ENCODE results near the gene BCL2.

BCL2 gene

GRCh38 chr18:63102941-63103744 is 216.4 kb downstream of the BCL2 start:
- no peak for DNase-seq

DNA sequence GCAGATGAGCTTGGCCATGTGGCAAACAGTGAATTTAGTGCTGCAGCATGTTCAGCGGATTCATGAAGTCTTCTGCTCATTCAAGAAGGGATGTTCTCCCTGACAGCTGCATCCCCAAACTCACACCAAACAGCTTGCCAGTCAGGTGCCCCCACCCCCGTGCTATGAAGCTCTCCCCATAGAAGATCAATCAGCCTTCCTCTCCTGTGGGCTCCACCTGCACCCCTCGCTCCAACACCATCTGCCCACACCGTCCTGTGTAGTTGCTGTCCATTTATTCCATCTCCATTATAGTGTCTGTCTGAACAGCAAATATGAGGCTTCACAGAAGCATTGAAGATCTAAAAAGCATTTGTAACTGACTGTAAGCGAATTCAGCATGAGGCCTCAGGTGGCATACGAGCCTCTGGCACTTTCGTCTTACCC is 218.9 kb downstream of the BCL2 start:
- no peak for DNase-seq

DNA sequence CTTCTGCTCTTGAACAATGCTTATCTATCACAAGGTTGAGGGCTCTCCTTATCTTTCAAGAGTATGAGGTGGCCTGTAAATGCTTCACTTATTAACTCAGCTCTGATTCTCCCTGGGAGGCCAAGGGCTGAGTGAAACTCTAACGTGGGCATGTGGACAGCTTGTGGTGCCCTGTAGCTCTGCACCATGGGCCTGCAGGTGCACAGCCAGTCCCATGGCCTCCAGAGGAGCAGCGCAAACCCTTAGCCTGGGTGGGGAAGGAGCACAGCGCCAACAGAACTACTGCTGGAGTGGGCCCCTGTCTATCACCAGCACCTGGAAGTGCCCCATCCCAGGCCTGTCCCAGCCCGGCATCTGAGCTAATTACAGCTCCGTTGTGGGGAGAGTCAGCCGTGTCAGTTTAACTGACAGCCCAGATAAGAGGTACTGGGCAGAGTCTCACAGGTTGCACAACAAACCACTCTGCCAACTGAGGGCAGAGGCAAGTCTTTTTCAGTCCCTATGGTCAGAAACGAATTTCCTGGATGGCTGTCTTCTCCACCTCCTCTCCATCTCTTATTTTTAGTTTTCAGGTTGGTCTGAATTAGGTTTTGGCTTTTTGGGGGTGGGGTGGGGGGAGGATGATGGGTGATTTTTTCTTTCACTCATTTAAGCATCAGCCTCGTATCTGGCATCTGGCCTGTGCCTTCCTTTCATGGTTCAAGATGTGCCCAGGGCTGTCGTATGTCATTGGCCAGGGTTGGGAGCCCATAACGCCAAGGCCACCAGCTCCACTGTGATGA is 219.5 kb downstream of the BCL2 start:
- DNase-seq: no peak

- DNase-seq: no peak
These were observed 220.3 kb downstream of the BCL2 start for GRCh38 chr18:63099091-63099840.

- DNase-seq: no peak
These were observed 221.3 kb downstream of the BCL2 start for GRCh38 chr18:63098018-63098981.

- no peak for DNase-seq
These were observed 222.4 kb downstream of the BCL2 start for GRCh38 chr18:63097178-63097577.

DNA sequence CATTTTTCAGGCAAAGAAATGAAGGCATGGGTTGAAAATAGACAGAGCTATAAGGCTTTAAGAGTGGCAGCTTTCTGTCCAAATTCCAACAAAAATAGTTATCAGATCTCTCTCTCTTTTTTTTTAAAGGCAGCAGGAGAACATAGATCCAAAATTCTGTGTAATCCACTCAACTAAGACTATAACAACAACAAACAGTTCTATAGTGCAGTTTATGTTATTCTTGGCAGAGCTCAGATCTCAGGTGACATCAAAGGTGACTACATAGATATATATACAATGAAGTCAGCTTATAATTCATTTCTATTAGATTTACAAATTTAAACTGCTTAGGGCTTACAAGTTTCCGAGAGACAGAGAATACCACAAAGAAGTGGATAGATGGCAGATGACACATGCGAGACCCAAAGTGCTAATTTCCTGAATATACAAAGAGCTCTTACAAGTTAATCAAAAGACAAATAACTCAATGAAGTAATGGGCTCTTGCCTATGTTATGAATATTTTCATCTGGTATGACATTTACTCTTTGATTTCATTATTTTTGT is 223.2 kb downstream of the BCL2 start:
- DNase-seq: no peak

DNA sequence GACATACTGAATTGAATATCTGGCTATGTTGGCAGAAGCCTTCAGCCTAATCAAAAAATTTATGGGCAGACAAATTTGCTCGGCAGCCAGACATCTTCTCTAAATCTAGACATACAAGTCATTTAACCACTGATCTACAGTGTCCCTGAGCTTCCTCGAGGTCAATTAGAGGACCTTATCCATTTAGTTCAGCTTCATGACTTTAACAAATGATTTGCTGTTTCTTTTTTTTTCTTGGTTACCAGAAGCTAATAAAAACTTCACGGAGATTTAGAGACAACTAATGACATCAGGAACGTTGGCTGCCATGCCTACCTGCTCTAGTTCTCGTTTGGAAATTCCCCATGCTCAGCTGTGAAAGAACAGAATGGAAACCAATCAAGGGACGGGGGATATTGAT is 223.8 kb downstream of the BCL2 start:
- no peak for DNase-seq

- no peak for DNase-seq
These were observed 227.8 kb downstream of the BCL2 start for GRCh38 chr18:63091671-63092364.

- DNase-seq: no peak
These were observed 229.2 kb downstream of the BCL2 start for GRCh38 chr18:63090334-63090733.

GRCh38 chr18:63089041-63089440 is 230.5 kb downstream of the BCL2 start:
- no peak for DNase-seq

- DNase-seq: no peak
These were observed 231.3 kb downstream of the BCL2 start for GRCh38 chr18:63088262-63088661.

DNA sequence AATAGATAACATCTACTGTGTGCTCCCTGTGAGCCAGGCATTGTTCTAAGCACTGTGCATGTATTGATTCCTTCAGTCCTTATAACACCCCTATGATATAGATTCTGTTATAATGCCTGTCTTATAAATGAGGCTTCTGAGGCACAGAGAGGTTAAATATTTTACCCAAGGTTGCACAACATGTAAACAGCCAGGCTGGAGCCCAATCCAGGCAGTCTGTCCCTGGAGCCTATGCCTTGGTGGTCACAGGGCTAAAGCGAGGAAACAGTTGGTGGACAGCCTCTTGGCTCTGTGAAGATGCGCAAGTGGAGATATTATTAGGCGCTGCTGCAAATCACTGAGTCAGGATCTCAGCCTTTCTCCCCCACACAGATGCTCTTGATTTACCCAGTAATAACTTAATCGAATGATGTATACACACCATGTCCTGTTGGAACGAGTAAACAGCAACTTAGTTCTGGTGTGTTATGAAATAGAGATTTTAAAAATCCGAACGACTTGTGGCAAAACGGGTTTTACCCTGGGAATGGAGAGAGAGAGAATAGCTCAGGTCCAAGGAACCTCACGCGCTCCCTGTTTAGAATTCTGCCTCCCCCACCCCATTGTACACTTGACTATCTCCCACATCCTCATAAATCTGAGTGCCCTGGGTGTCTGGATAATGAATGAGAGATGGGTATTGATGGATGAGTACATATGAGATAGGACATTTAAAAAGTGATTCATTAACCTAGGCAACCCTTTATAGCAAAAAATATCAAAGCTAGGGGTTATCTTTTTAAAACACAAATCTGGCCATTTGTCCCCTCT is 231.9 kb downstream of the BCL2 start:
- no peak for DNase-seq

GRCh38 chr18:63085611-63086010 is 234.0 kb downstream of the BCL2 start:
- no peak for DNase-seq

DNA sequence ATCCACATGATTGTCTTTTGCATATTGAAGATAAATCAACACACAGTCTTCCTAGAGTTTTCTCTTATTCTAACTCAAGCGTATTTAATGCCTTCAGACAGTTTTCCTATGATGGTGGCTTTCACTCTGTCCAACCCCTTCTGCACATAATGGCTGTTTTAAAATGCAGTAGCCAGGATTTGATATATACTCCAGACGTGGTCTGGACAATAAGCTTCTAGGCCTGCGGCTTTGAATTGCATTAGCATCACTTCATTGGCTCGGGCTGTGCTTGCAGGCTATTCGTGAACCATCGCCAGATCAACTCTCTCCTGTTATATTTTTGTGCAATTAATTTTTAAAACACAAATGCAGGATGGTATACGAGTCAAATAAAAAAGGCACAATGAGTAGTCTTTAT is 235.3 kb downstream of the BCL2 start:
- no peak for DNase-seq

DNA sequence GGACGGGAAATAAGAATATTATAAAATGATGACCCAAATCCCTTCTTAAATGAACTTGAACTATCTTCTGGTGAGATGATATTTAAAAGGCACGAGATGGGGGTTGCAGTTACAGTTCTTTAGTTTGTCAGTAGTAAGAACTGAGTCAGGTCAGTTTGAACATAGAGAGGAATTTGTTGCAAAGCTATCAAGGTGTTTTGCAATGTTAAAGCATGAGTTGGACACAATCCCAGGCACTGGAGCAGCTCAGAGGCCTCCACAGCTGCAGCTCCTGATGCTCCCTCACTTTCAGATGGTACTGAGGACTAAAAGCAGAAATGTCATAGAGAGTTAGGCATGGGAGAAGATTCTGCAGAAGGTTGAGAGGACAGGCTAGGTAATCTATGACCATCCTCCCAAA is 236.0 kb downstream of the BCL2 start:
- DNase-seq: no peak

DNA sequence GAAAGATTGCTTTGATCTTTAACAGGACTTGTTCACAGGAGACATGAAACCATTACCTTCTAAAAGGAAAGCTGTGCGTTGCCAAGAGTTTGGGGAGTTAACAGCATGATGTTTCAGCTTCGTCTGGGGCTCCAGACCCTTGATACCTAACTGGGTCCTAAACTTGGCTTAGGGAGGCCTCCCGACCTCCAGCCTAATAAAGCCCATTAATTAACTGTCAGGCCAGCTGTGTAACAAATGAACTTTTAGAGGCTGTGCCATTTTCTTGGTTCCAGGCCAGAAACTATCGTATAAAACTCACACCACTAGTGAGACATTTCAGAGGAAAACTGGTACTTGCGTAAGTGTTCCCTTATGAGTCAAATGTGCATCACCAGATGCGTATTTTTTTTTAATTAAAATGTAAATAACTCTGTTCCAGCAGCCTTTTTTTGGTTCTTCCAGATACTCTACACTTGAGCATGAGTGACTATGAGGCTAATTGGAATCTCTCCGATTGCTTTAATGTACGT is 236.5 kb downstream of the BCL2 start:
- no peak for DNase-seq

DNA sequence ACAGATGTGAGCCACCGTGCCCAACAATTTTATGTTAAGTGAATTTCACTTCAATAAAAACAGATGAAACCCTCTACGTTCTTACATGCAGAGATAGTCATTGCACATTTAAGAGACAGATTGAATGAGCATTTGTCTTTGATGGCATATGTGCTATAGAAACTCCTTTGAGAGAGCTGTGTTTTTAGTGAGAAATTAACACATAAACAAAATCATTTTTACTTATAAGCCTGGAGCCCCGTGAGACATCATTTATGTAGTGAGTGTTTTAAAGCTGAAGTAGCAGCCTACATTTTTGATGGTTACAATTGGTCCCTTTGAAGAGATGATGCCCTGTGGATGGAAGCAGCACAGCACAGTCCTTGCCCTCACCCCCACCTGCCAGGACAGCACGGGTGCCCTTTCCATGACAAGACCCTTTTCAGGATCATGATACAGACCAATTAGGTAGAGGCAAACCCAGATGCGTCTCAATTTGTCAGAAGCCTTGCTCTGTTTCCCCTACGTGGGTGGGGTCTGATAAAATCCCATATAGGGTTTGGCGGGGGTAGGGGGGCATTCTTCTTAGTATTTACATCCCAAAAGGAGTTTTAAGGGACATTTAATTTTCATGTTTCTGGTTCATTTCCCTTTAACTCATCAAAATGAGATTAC is 237.1 kb downstream of the BCL2 start:
- DNase-seq: no peak

DNA sequence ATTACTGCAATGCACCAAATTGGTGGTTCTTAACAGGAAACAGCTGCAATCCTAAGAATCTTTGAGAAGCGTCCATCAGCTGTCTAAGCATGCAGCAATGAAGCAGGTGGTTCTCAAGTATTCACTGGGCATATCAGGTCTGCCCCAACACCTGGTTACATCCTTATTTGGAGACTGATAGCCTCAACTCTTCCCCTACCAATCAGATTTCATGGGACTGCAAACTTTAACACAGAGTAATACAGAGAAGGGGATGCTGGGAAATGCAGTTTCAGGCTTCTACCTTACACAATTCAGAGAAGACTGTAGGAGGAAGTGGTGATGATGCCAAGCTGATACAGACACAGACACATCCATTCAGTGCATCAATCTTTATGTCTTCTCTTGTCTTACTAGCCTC is 240.5 kb downstream of the BCL2 start:
- DNase-seq: no peak

DNA sequence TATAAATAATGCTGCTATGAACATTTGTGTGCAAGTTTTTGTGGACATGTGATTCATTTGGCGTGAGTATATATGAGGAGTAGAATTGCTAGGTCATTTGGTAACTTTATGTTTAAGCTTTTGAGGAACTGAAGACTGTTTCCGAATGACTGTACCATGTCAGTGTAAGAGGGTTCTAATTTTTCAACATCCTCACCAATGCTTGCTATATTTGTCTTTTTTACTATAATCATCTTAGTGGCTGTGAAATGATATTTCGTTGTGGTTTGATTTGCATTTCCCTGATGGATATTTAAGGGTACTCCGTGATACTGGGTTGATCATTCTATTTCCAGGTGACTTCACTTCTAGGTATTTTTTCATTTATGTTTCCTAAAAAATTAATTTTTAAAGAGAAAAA is 241.1 kb downstream of the BCL2 start:
- DNase-seq: no peak

Measured in NCI-H526 treated with DMSO at 0.1 percent for 48 hours (cell line).